IPS DF 4.7 (cell line): Measurements from ENCODE around the gene ARMH4.

Experiments used
- DNase-seq: peaks from one replicate; pipeline ENCODE4 v3.0.0-alpha.2; 2013; ENCODE audit warnings: low spot score; ENCODE audit errors: extremely low read depth

ARMH4 gene

GRCh38 chr14:58055497-58056010, 96.5 kb downstream of the ARMH4 start:
- DNase-seq, result no peak

GRCh38 chr14:58054100-58054499, 97.9 kb downstream of the ARMH4 start:
- no peak for DNase-seq

- DNase-seq, result no peak
Measured at GRCh38 chr14:58048219-58048618, 103.8 kb downstream of the ARMH4 start.

GRCh38 chr14:58027904-58028303, 124.1 kb downstream of the ARMH4 start:
- DNase-seq, result no peak

GRCh38 chr14:58026967-58027366, 125.0 kb downstream of the ARMH4 start:
- no peak for DNase-seq

- DNase-seq, result no peak
Measured at GRCh38 chr14:58026219-58026618, 125.8 kb downstream of the ARMH4 start.

- DNase-seq, result no peak
Measured at GRCh38 chr14:58014778-58015177, 137.2 kb downstream of the ARMH4 start.

- no peak for DNase-seq
Measured at GRCh38 chr14:58002618-58003017, 149.4 kb downstream of the ARMH4 start.

- DNase-seq, result no peak
Measured at GRCh38 chr14:57999979-58000378, 152.0 kb downstream of the ARMH4 start.

GRCh38 chr14:57999471-57999870, 152.5 kb downstream of the ARMH4 start:
- DNase-seq, result no peak

GRCh38 chr14:57998766-57999165, 153.2 kb downstream of the ARMH4 start:
- DNase-seq, result no peak

- no peak for DNase-seq
Measured at GRCh38 chr14:57991353-57991752, 160.7 kb downstream of the ARMH4 start.

- no peak for DNase-seq
Measured at GRCh38 chr14:57988445-57988844, 163.6 kb downstream of the ARMH4 start.

GRCh38 chr14:57987596-57988300, 164.3 kb downstream of the ARMH4 start:
- peak; percentile 28 for DNase-seq

- DNase-seq, result no peak
Measured at GRCh38 chr14:57987051-57987450, 165.0 kb downstream of the ARMH4 start.

- DNase-seq, result no peak
Measured at GRCh38 chr14:57982804-57983634, 169.0 kb downstream of the ARMH4 start.

- DNase-seq, result no peak
Measured at GRCh38 chr14:57981817-57982560, 170.0 kb downstream of the ARMH4 start.

GRCh38 chr14:57979376-57980048, 172.5 kb downstream of the ARMH4 start:
- DNase-seq, result no peak

GRCh38 chr14:57976701-57977100, 175.3 kb downstream of the ARMH4 start:
- no peak for DNase-seq

GRCh38 chr14:57974896-57975295, 177.1 kb downstream of the ARMH4 start:
- DNase-seq, result no peak

GRCh38 chr14:57970594-57970993, 181.4 kb downstream of the ARMH4 start:
- DNase-seq, result no peak
